Measurements from ENCODE around the gene MELK.
A peak's percentile ranks its signal among the peaks of the same experiment; 100 is the strongest.

Gene MELK

DNA sequence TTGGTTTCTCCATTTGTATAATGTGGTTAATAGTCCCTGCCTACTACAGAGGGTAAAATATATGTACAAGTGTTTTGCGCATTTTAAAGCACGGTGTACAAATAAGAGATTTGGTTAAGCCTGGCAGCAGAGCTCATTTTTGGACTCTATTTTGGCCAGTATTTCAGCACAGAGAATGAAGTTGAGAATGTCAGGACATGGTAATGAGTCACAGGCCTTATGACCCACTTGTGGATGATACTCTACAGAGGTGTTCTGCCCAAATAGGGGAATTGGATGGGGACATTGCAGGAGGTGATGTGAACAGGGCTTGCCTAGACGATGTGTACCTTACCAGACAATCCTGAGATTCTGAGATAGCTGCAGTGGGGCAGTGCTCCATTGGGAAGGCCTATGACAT, 50.6 kb downstream of the MELK start:
- Histone ChIP-seq H3K27ac (ENCODE audit: low read depth, low read length, poor library complexity, severe bottlenecking) (no peak overlapping the region), H3K4me1 (ENCODE audit: insufficient read depth, low read length, severe bottlenecking) (no peaks in the 10 kb centered on the region), H3K36me3 (ENCODE audit: insufficient read depth, low read length) (peaks cover 57% of the 10 kb centered on the region), H3K79me2 (ENCODE audit: insufficient read depth, low read length) (no peaks in the 10 kb centered on the region), H3K9me3 (ENCODE audit: low read length) (no peaks in the 10 kb centered on the region), H4K20me1 (ENCODE audit: insufficient read depth, low read length) (no peaks in the 10 kb centered on the region), H3K9me2 (ENCODE audit: low read depth, low read length) (no peaks in the 10 kb centered on the region), H3K27me3 (ENCODE audit: insufficient read depth, low read length) (no peaks in the 10 kb centered on the region), H3F3A (ENCODE audit: insufficient read depth, low read length) (no peaks in the 10 kb centered on the region), H3K9ac (ENCODE audit: low read length) (no peak overlapping the region), H3K4me3 (ENCODE audit: low read depth, low read length, poor library complexity, severe bottlenecking) (no peak overlapping the region), H3K4me2 (ENCODE audit: low read length) (no peak overlapping the region), H2AFZ (ENCODE audit: low read length) (no peak overlapping the region)
- TF ChIP-seq EZH2 (IDR thresholded peaks at IDR 0.05; ENCODE audit: borderline replicate concordance, low read length) = no peak
- TF ChIP-seq, protein P1, sequence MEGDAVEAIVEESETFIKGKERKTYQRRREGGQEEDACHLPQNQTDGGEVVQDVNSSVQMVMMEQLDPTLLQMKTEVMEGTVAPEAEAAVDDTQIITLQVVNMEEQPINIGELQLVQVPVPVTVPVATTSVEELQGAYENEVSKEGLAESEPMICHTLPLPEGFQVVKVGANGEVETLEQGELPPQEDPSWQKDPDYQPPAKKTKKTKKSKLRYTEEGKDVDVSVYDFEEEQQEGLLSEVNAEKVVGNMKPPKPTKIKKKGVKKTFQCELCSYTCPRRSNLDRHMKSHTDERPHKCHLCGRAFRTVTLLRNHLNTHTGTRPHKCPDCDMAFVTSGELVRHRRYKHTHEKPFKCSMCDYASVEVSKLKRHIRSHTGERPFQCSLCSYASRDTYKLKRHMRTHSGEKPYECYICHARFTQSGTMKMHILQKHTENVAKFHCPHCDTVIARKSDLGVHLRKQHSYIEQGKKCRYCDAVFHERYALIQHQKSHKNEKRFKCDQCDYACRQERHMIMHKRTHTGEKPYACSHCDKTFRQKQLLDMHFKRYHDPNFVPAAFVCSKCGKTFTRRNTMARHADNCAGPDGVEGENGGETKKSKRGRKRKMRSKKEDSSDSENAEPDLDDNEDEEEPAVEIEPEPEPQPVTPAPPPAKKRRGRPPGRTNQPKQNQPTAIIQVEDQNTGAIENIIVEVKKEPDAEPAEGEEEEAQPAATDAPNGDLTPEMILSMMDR (IDR thresholded peaks at IDR 0.05; ENCODE audit: low read length) = no peak

DNA sequence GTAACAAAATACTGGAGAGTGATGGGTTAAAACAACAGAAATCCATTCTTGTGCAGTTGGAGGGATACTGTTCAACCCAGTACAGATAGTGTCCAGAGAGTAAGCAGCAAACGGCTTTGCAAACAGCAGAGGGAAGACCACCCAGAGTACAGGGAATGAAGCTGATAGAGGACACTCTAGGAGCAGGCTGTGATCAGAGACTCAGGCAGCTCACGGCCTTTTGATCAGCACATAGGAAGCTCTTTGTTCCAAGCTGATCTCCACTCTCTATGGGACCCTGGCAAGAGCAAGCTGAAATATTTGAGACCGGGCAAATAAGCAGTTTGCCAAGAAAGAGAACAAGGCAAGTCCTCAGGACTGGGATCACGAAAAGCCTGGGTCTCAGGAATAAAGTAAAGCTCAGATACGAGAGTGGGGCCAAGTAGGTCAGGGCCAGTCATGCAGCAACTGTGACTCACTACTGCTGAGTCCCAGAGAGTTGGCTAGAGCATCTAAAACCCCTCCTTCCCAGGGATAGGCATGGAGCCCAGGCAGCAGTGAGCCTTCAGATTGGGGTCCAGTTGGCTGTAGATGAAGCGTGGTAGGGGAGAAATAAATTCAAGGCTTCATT, 52.4 kb downstream of the MELK start:
- Histone ChIP-seq H3K9ac (ENCODE audit: low read length) (no peak overlapping the region), H3K4me3 (ENCODE audit: low read depth, low read length, poor library complexity, severe bottlenecking) (no peak overlapping the region), H2AFZ (ENCODE audit: low read length) (no peak overlapping the region), H3K4me2 (ENCODE audit: low read length) (no peak overlapping the region), H3K27ac (ENCODE audit: low read depth, low read length, poor library complexity, severe bottlenecking) (no peak overlapping the region), H3K4me1 (ENCODE audit: insufficient read depth, low read length, severe bottlenecking) (no peaks in the 10 kb centered on the region), H3K27me3 (ENCODE audit: insufficient read depth, low read length) (no peaks in the 10 kb centered on the region), H3K36me3 (ENCODE audit: insufficient read depth, low read length) (peaks cover 62% of the 10 kb centered on the region), H3K9me2 (ENCODE audit: low read depth, low read length) (no peaks in the 10 kb centered on the region), H3K79me2 (ENCODE audit: insufficient read depth, low read length) (no peaks in the 10 kb centered on the region), H3K9me3 (ENCODE audit: low read length) (no peaks in the 10 kb centered on the region), H4K20me1 (ENCODE audit: insufficient read depth, low read length) (no peaks in the 10 kb centered on the region), H3F3A (ENCODE audit: insufficient read depth, low read length) (no peaks in the 10 kb centered on the region)
- TF ChIP-seq, protein P1 (IDR thresholded peaks at IDR 0.05; ENCODE audit: low read length) = no peak
- TF ChIP-seq EZH2 (IDR thresholded peaks at IDR 0.05; ENCODE audit: borderline replicate concordance, low read length) = no peak

DNA sequence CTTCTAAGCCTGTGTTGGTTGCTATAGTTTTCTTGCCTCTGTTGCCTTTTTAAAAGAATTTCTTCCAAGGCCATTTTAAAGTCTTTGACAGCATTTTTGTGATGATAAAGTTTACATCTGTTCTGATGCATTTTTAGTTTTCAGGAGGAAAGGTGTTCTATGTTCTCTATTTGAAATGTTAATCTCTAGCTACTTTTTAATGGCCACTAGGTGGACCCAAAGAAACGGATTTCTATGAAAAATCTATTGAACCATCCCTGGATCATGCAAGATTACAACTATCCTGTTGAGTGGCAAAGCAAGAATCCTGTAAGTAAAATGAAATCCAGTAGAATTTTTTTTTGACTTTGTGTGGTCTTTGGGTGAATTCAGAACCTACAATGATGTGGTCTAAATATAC, 60.2 kb downstream of the MELK start:
- Histone ChIP-seq H3K9me2 (ENCODE audit: low read depth, low read length) (no peaks in the 10 kb centered on the region), H3K4me2 (ENCODE audit: low read length) (no peak overlapping the region), H4K20me1 (ENCODE audit: insufficient read depth, low read length) (no peaks in the 10 kb centered on the region), H3K79me2 (ENCODE audit: insufficient read depth, low read length) (no peaks in the 10 kb centered on the region), H3K4me1 (ENCODE audit: insufficient read depth, low read length, severe bottlenecking) (no peaks in the 10 kb centered on the region), H3F3A (ENCODE audit: insufficient read depth, low read length) (no peaks in the 10 kb centered on the region), H3K4me3 (ENCODE audit: low read depth, low read length, poor library complexity, severe bottlenecking) (no peak overlapping the region), H2AFZ (ENCODE audit: low read length) (no peak overlapping the region), H3K9ac (ENCODE audit: low read length) (no peak overlapping the region), H3K27me3 (ENCODE audit: insufficient read depth, low read length) (no peaks in the 10 kb centered on the region), H3K36me3 (ENCODE audit: insufficient read depth, low read length) (peaks cover 72% of the 10 kb centered on the region), H3K9me3 (ENCODE audit: low read length) (no peaks in the 10 kb centered on the region), H3K27ac (ENCODE audit: low read depth, low read length, poor library complexity, severe bottlenecking) (no peak overlapping the region)
- no peak for TF ChIP-seq EZH2 (IDR thresholded peaks at IDR 0.05; ENCODE audit: borderline replicate concordance, low read length)
- TF ChIP-seq, protein P1 (IDR thresholded peaks at IDR 0.05; ENCODE audit: low read length) = peak; percentile 64

Measured in OCI-LY1 (cell line).